ACHN (cell line): ENCODE results near the gene PTPN22.

Experiments used
- DNase-seq: peaks from one replicate; pipeline ENCODE4 v3.0.0-alpha.2; 2015
- in situ Hi-C: cut with HindIII; loops from 2 replicates; pipeline ENCODE4 v1.10.0; 2017; ENCODE audit warnings: low sequenced_read_pairs, low pct_ligation_motif_present, low pct_unique_long_range_greater_than_20kb

The PTPN22 gene

DNA sequence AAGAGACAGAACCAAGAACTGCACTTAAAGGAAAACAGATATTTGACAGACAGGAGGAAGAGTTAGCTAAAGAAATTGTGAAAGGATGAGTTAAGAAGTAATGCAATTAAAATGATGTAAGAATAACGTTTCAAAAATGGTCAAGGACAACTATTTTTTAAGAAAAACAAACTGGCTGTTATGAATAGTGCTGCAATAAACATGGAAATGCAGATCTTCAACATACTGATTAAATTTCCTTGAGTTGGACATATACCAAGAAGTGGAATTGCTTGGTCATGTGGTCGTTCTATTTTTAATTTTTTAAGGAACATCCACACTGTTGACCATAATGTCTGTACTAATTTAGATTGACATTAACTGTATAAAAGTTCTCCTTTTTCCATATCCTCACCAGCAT is 89.1 kb downstream of the PTPN22 start:
- no peak for DNase-seq

DNA sequence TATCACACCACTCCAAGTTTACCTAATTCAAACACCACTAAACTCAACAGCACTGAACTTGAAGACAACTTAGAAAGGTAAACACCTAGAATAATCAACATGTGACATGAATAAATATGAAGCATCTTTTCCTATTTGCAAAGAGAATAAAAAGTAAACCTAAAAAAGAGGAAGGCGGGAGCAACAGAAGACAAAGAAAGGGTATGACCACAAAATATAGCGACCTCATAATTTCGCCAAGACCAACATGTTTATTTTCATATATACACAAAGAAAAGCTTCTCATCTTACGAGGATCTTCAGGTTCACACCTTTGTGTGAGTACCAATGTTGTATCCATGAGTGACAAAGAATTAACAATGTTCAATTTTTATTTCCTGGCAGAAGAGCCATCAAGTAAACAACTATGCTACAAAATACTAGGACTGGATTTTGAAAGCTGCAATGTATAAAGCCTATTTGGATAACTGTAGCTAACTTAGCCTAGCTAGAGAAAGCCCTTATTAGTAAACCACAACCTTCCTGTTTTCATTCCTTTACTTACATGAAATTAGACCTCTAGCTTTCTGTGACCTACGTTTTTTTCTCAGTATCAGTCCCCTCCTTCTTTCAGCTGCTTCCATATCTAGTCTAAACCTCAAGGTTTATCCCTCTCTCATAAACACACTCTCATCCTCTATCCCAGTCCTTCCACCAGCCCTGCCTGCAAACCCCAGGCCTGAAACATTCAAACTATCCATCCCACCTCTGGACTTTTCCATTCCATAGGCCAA is 91.0 kb downstream of the PTPN22 start:
- no peak for DNase-seq
- in situ Hi-C loops = no loop called here

More for the DNA sequence above, 89.1 kb downstream of the PTPN22 start:
- in situ Hi-C loops = no loop called here

DNA sequence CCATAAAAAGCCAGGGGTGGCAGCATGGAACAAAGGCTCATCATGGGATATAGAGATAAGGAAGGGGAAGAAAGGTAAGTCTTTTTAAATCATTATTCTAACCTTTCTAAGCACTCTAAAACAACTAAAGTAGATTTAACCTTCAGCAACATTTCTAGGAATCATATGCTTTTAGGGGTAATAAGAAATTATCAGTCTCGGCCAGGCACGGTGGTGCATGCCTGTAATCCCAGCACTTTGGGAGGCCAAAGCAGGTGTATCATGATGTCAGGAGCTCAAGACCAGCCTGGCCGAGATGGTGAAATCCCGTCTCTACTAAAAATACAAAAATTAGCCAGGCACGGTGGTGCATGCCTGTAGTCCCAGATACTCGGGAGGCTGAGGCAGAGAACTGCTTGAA is 92.0 kb downstream of the PTPN22 start:
- in situ Hi-C loops = no loop called here

DNA sequence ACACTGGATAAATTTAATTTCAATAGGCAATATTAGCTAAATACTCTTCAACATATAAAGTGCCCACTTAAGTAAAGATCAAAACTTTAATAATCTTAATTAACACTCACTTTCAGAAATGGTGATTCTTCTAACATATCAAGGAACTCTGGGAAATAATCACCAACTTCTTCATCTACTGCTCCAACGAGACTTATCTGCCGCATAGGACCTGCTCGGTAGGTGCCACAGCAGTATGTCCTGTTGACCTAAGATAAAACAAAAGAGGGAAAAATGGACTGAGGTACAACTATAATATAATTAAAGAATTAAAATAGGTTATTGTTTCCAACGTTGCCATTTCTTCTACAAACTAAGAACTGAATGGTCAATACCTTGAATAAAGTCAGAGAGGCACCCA is 94.0 kb downstream of the PTPN22 start:
- no peak for DNase-seq
- in situ Hi-C loops = no loop called here

More for the DNA sequence above, 92.0 kb downstream of the PTPN22 start:
- no peak for DNase-seq

DNA sequence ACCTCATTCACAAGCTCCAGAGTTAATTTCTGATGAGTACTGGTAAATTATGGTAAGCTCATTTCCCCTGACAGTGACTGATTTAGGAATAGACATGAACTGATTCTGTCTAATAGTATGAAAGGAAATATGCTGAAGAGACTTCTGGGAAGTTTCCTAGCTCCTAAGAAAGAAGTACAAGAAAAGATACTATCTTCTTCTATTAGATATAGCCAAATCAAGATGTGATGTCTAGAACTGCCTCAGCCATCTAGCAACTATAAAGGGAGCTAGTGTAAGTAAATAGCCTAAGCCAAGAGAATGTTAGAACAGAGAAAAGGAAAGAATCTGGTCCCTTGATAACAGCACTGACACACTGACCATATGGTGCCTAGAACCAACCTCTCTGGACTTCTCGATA is 101.5 kb downstream of the PTPN22 start:
- in situ Hi-C loops = no loop called here

DNA sequence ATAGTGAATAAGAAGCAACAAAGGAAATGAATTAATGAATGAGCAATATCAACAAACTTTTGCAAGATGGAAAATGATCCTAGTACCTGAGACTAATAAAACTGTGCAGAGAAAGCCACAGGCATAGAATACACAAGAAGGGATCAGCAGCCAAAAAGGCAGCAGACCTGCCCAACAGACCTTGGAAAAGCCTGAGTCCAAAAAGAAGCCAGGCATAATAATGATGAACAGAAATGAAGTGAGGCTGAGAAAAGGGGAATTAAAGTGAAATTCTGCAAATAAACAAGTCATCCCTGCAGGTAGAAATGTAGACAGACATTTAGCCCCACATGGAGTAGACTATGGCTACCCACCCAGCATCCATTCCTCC is 101.9 kb downstream of the PTPN22 start:
- no peak for DNase-seq
- in situ Hi-C loops = no loop called here

More for the DNA sequence above, 101.5 kb downstream of the PTPN22 start:
- DNase-seq = no peak

DNA sequence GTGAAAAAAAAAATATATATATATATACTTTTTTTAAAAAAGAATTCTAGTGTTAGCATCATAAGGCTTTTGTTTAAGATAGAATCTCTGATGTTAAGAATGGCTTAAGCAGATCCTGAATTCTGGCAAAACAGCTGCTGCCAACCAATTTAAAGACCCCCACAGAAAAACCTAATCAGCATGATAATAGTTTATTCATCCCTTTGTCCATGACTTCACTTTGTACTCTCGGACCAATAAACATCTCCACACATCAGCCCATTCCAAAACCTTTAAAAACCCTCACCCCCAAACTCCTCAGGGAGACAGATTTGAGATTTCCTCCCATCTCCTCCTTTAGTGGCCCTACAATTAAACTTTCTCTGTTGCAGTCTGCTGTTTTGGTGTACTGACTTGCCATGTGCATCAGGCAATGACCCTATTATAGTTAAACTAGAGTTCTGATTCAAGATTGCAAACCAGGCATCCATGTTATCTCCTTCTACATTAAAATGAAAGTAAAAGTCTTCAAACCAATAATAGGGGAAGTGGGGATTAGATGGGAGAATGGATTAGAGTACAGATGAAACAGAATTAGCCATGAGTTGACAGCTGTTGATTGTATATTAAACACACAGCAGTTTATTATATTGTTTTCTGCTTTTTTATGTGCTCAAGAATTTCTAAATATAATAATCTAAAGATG is 102.5 kb downstream of the PTPN22 start:
- no peak for DNase-seq
- in situ Hi-C loops = no loop called here

DNA sequence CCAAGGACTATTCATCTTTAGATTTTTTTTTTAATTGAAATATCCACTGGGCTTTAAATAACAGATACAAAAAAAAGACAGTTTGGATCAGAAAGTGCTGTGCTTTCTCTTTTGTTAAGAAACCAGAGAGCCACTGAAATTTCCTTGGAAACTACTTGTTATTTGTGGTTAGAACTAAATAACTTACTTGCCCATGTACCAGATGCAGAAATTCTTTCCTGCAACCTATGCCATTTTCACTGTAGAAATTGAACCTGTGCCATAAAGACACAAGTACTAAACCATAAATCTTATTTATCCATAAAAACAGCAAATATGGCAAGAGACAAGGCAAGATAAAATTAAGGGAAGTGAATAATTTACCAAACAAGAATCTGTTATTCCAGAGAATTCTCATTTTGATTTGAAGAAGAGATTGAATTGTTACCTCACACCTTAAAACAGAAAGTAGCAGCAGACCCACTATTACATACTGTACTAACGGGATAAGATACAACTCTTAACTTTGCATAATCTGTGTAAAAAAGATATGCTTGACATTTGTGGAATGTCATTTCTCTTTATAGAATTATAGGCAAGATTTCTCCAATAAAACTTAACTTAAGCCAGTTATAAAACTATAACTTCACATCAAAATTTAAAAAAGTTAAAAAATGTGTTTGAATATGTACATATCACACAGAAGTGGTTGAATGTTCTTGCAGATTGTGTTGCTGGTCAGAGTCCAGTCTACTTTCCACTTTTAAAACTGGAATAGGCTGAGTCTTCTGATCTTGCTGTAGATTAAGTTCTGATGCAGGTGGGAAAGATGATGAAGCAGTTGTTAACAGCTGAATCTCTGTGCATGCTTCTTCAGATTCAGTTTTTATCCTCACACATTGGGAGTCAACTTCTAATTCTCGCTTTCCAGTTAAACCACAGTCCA is 105.9 kb downstream of the PTPN22 start:
- DNase-seq = no peak
- in situ Hi-C loops = no loop called here
